ACHN (cell line): ENCODE results near the gene EFCAB5.
A peak's percentile ranks its signal among the peaks of the same experiment; 100 is the strongest.
"Not testable (repeated sequence)": the region's sequence is repeated elsewhere in the genome, so short reads cannot be mapped to it uniquely, and the experiment has no call there.

Experiments
- DNase-seq: peaks from one replicate; pipeline ENCODE4 v3.0.0-alpha.2; 2015
- in situ Hi-C: cut with HindIII; loops from 2 replicates; pipeline ENCODE4 v1.10.0; 2017; ENCODE audit warnings: low sequenced_read_pairs, low pct_ligation_motif_present, low pct_unique_long_range_greater_than_20kb

The EFCAB5 gene

GRCh38 chr17:29941334-29941733 lies at the start of gene EFCAB5:
Gene EFCAB5 (plus strand): TSS chr17:29941634. CDS start chr17:29941797, 163 bp downstream.
- in situ Hi-C loops, result loop anchor here (25.0 kb wide), 3 partner anchors 96 to 279 kb away; no protein-coding TSS in a partner anchor
- DNase-seq, result no peak

GRCh38 chr17:29892201-29892600 lies 49.2 kb upstream of the EFCAB5 start:
- DNase-seq, result no peak
- in situ Hi-C loops, result no loop called here

DNA sequence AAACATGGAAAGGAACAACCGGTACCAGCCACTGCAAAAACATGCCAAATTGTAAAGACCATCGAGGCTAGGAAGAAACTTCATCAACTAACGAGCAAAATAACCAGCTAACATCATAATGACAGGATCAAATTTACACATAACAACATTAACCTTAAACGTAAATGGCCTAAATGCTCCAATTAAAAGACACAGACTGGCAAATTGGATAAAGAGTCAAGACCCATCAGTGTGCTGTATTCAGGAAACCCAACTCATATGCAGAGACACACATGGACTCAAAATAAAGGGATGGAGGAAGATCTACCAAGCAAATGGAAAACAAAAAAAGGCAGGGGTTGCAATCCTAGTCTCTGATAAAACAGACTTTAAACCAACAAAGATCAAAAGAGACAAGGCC lies 44.3 kb upstream of the EFCAB5 start:
- not testable (repeated sequence) for DNase-seq

DNA sequence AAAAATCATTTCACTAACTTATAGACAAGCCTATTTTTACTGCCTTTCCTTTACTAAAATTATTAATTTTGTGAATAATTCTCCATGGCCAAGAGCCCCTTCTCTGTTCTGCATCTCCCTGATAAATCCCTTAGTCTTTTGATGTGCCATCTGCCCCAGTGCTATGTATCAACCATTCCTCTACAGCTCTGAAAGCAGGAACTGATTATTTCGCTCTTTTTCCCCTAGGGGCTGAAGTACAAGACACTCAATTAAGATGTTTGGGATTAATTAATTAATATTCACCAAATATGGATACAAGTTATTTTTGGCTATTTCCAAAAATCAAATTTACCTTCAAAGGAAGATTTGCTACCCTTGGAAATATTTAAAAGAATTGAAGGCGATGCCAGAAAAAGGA lies 38.0 kb upstream of the EFCAB5 start:
- DNase-seq, result no peak
- in situ Hi-C loops, result no loop called here

More for the DNA sequence above, 44.3 kb upstream of the EFCAB5 start:
- in situ Hi-C loops, result not testable (repeated sequence)

DNA sequence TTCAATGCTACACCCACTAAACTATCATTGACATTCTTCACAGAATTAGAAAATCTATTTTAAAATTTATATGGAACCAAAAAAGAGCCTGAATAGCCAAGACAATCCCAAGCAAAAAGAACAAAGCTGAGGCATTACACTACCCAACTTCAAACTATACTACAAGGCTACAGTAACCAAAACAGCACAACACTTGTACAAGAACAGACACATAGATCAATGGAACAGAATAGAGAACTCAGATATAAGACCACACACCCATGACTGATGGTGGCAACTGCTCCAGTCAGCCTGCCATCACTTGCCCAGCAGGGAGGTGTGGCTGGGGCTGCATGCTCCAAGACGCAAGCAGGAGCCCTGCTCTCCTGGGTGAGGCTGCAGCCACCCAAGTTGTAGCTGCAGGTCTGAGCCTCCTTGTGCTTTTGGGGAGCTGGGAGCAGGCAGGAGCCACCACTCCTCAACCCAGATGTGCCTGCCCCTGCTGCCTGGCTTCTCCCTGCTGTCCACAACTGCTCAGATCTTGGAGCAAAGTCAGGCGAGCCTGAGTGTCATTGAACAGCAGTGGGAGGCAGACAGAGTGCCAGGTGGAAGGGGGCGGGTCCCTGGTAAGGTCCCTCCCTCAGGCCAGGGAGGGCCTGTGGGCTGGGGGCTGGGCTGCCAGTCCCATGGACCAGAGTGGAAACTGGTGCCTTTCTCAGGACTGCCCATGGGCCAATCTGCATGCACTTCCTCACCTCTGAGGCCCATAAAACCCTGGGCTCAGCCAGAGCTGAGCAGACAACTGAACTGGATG lies 36.2 kb upstream of the EFCAB5 start:
- in situ Hi-C loops, result no loop called here
- DNase-seq, result no peak

GRCh38 chr17:29905879-29906167 lies 35.6 kb upstream of the EFCAB5 start:
- in situ Hi-C loops, result no loop called here
- no peak for DNase-seq

DNA sequence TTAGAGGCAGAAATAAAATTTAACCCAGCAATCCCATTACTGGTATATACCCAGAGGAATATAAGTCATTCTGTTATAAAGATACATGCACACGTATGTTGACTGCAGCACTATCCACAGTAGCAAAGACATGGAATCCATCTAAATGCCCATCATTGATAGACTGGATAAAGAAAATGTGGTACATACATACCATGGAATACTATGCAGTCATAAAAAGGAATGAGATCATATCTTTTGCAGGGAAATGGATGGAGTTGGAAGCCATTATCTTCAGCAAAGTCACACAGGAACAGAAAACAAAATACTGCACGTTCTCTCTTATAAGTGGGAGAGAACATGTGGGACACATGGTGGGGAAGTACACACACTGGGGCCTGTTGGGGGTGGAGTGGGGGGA lies 34.5 kb upstream of the EFCAB5 start:
- no peak for DNase-seq
- in situ Hi-C loops, result no loop called here

GRCh38 chr17:29909236-29910003 lies 32.0 kb upstream of the EFCAB5 start:
- in situ Hi-C loops, result no loop called here
- DNase-seq, result no peak

- in situ Hi-C loops, result no loop called here
- DNase-seq, result no peak
Observed at GRCh38 chr17:29911641-29912177, 29.7 kb upstream of the EFCAB5 start.

DNA sequence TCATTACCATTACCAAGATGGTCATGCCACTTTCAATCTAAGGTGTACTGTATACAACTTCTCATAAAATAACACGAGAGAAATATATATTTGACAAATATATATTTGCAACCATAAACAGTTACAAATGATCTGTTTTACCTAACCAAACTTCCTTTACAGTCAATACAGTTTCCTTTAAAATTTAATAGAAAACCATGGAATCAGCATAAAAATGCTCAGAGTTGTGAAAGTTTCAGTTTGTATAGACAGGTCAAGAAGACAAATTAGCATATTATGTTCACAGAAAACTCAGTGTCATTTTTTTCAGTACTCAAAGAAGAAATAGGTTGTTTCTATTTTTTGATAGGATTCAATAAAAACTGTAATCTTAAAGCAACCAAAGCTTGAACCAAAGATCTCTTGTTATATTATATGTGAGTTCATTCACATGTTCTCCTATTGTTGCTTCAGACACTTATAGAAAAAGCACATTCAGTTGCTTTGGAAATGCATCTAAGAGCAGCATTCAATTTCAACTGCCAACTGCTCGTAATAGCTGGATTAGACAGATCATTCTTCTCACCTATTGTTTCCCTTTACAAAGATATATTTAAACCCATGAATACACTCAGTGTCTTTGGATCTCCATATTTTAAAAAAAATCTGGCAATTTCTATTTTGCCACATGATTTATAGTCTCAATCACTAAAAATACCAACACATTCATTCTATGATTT lies 26.5 kb upstream of the EFCAB5 start:
- DNase-seq, result no peak
- in situ Hi-C loops, result no loop called here

DNA sequence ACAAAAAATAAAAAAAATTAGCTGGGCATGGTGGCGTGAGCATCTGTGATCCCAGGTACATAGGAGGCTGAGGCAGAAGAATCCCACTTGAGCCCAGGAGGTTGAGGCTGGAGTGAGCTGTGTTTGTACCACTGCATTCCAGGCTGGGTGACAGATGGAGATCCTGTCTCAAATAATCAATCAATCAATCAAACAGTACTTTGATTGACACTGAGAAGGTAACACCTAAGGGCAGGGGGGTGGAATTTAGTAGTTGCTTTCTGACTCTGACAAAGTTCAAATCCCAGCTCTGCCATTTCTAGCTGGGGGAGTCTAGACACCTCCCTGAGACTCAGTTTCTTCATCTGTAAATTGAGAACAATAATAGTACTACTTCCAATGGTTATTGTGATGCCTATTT lies 23.4 kb upstream of the EFCAB5 start:
- in situ Hi-C loops, result no loop called here
- no peak for DNase-seq

- in situ Hi-C loops, result no loop called here
Observed at GRCh38 chr17:29918922-29919856, 22.2 kb upstream of the EFCAB5 start.

GRCh38 chr17:29924786-29925185 lies 16.6 kb upstream of the EFCAB5 start:
- no peak for DNase-seq
- in situ Hi-C loops, result loop anchor here (25.0 kb wide), 3 partner anchors 112 to 262 kb away; no protein-coding TSS in a partner anchor

More at GRCh38 chr17:29918922-29919856, 22.2 kb upstream of the EFCAB5 start:
- DNase-seq, result peak; percentile 65

- peak; percentile 9 for DNase-seq
- in situ Hi-C loops, result loop anchor here (25.0 kb wide), 3 partner anchors 110 to 265 kb away; no protein-coding TSS in a partner anchor
Observed at GRCh38 chr17:29927546-29927945, 13.9 kb upstream of the EFCAB5 start.

GRCh38 chr17:29929006-29929532 lies 12.4 kb upstream of the EFCAB5 start:
- in situ Hi-C loops, result loop anchor here (25.0 kb wide), 3 partner anchors 108 to 267 kb away; no protein-coding TSS in a partner anchor
- peak; percentile 83 for DNase-seq

DNA sequence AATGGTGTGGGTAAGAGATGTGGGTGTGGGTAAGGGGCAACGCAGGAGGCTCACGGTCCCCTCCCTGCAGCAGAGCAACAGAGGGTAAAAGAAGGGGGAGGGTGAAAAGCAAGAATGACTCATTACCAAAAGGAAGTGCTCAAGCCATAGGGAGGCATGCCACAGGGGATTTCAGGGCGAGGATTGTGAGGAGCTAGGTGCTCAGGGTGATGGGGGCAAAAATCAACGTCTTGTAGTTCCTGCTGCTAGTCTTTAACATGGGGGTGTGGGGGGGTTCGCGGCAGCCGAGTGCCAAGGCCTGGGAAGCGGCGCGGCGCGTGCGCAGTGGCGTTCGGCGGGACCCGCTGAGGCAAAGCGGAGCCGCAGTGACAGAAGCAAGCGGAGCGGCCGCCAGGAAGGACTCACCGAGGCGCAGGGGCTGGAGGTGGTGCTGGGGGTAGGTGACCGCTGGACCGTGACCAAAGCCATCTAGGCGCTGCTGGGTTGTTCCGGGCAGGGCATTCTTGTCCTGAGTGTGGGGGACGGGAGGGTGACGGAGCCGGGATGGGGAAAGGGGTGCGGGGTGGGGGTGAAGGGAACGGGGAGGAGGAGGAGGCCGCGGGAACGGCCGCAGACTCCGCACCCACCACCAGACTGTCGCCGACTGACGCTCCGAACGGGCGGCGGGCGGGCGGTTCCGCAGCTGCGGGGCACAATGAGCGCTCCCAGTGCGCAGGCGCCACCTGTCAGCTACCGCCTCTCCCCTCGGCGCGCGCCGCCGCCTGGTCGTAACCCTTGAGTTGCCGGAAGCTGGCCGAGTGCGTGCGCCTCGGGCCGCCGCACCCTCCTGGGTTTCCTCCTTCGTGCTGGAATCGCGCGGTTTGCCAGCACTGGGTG lies 11.7 kb upstream of the EFCAB5 start, which contains the start of gene SSH2:
Gene SSH2, minus strand, starts transcription at position 696 of the 876 bp plus-strand sequence. Its CDS starts 228 bp downstream, at position 468.
- peak; percentile 95 for DNase-seq
- in situ Hi-C loops, result loop anchor here (25.0 kb wide), 3 partner anchors 108 to 267 kb away; no protein-coding TSS in a partner anchor
